HG02973 (cell line): ENCODE results near the gene EPDR1.

Experiments
- ATAC-seq: cut with Tn5 transposase; IDR thresholded peaks from one replicate; pipeline ENCODE4 v1.9.1; 2021; ENCODE audit warnings: moderate library complexity; ENCODE audit not compliant: unreplicated experiment

The EPDR1 gene

GRCh38 chr7:37973915-37974314, 53.5 kb downstream of the EPDR1 start:
- ATAC-seq: no peak

GRCh38 chr7:37974711-37975110, 54.3 kb downstream of the EPDR1 start:
- ATAC-seq: no peak

- ATAC-seq: no peak
Observed at GRCh38 chr7:37977243-37977642, 56.8 kb downstream of the EPDR1 start.

DNA sequence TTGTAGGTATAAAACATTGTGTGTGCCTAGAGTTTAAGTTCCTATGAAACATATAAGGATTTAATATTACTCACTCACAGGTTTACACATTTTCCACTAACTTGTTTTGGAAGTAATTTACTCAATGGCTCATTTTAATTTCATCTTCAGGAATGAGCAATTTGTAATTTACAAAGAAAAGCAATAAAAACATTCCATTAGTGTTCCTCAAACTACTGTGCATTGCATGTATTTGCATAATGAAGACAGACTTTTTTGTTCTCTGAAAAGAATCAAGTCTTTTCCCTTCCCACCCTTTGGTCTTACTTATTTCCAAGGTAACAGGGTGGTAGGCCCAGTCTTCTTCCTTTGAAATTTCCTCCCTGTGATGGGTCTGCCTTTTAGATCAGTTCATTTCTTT, 61.2 kb downstream of the EPDR1 start:
- no peak for ATAC-seq

DNA sequence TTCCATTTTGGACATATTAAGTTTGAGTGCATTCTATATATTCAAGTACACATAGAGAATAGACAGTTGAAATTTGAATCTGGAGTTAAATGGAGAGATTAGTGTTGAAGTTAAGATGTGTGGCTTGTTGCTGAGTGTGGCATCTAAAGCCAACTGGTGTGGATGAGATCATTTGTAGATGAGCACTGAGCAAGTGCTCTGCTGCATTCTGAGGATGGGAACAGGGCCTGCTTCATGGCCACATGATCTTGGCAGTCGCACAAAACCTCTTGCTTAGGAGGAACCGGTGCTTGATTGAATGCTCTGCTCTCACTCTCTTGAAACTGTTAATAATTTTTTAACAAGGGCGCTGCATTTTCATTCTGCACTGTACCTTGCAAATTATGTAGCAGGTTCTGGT, 62.0 kb downstream of the EPDR1 start:
- no peak for ATAC-seq

GRCh38 chr7:37984750-37985390, 64.4 kb downstream of the EPDR1 start:
- no peak for ATAC-seq

DNA sequence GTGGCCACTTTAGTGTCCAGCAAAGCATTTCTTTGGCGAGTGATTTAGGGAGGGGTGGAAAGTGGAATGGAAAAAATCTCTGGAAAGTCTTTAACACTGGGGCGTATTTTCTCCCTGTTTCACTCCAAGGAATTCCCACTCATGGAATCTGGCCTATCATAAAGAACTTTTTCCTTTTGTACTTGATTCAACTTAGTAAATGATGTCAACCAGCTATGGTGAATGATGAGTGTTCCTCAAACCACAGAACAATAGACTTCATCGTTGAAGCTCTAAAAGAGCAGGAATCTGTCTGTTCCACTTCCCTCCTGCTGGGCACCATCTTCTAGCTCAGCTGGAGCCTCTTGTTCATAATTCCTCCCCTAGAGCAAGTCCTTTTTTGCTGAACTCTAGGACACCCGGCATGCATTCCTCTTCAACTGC, 66.5 kb downstream of the EPDR1 start:
- no peak for ATAC-seq

- ATAC-seq: no peak
Observed at GRCh38 chr7:37987732-37988131, 67.3 kb downstream of the EPDR1 start.

- ATAC-seq: no peak
Observed at GRCh38 chr7:37988721-37989650, 68.5 kb downstream of the EPDR1 start.

DNA sequence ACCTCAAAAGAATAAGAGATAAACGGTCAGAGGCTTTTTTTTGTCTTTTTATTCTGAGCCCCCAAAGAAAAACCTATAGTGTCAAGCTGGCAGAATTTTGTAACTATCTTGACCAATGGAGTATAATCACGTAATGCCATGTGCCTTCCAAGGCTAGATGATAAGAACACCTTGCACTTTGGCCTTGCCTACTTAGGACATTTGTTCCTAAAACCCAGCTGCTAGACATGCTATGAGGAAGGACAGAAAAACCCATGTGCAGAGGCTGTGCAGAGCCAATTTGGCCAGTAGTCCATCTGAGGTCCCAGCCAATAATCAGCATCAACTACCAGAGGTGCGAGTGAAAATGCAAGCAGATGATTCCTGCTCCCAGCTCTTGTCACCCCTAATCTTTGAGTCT, 69.9 kb downstream of the EPDR1 start:
- ATAC-seq: no peak

DNA sequence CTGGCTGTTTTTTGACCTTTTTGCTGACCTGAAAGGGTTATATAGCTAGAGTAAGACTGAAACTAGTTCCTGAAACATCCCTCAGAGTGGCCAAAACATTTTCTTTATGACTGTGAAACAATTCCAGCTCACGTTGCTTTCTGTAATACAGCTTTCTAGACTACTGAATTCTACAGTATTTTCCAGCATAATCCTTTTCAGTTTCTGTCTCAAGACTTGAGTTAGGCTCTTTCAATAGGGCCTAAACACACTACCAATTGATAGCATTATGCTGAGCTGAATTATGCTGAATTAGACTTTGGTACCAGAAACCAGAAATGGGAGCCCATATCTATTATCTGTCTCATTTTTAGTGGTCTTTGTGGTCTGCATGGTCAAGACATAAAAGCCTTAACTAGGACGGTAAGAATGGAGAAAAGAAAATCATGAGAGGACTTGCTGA, 72.6 kb downstream of the EPDR1 start:
- ATAC-seq: no peak

DNA sequence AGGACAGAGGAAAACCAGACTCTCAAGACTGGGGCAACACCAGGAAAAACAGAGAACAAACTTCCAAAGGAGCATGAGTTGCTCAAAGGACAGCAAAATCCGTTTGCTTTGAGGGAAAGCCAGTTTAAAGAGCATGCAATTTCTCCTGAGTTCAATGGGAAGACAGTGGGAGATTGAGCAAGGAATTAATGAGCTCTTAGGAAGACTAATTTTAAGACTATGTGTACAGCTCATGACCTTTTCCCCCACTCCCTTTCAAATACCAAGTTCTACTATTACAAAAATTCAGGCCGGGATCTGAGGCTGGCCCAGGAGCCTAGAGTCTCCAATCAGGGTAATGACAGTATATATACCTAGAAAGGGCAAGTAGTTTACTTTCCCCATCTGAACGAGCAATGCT, 79.2 kb downstream of the EPDR1 start:
- ATAC-seq: no peak

GRCh38 chr7:38000272-38000671, 79.8 kb downstream of the EPDR1 start:
- no peak for ATAC-seq
